K562 (cell line): ENCODE data around the gene SPINT1. TPM values are rescaled to one million over a fixed set of nuclear protein-coding genes. Genes with fewer than 3 reads are reported as not detected.

Source experiments
- ATAC-seq: fragments of 200-7000 bp; cut with Tn5 transposase; 3 replicates; pipeline ENCODE4 v1.9.1; 2020; ENCODE audit warnings: moderate library complexity
- BruUV-seq: library from RNA; stranded (reverse); fragments of 400-500 nt; replicated peaks from 2 replicates; lab custom pipeline; 2021; lab: Mats Ljungman, UMichigan
- CTCF ChIA-PET: fragments of 300-600 bp; formaldehyde crosslinking; extraction: SDS; loops from one replicate; lab custom pipeline; 2021; ENCODE audit warnings: low intra/inter-chr PET ratio; lab: Yijun Ruan, JAX
- POLR2A ChIA-PET: fragments of 300-600, 350-650 bp; sonication (Branson Sonifier 250); formaldehyde crosslinking; extraction: SDS; loops from one replicate; lab custom pipeline; 2021; ENCODE audit warnings: antibody characterized with exemption, inconsistent platforms; lab: Yijun Ruan, JAX
- DNase-seq, 4 experiments: peaks; one replicate each; pipeline versions ENCODE4 v3.0.0 to v3.0.0-alpha.2; 2011 to 2018; ENCODE audit warnings: low spot score in 3 of 4, mixed read lengths in 3 of 4; ENCODE audit errors: extremely low read depth in 1 of 4
- FAIRE-seq: peaks from 2 replicates; lab custom pipeline; 2011; peaks lifted over from hg19 to GRCh38; lab: Jason Lieb, UNC
- H2AFZ ChIP-seq: 2 replicates; pipeline ENCODE4 v1.6.0; 2011; ENCODE audit warnings: low read depth, low read length, control low read depth, inconsistent platforms
- H3K27ac ChIP-seq: fragments of 200-600 bp; 3 replicates; pipeline ENCODE4 v1.8.0; 2011; ENCODE audit warnings: low read depth, mild to moderate bottlenecking, control low read depth, inconsistent platforms, low read length, moderate library complexity, mixed read lengths; ENCODE audit errors: extremely low read depth
- H3K27me3 ChIP-seq, 2 experiments: fragments of 300-600 bp in 1 of 2; 2 replicates in 1 of 2; 3 replicates in 1 of 2; pipeline versions ENCODE4 v1.6.0 to v1.8.0; 2011; ENCODE audit warnings: inconsistent platforms in 2 of 2, low read length in 2 of 2, mild to moderate bottlenecking in 1 of 2, mixed read lengths in 1 of 2, moderate library complexity in 1 of 2; ENCODE audit not compliant: control insufficient read depth in 2 of 2, insufficient read depth in 2 of 2
- H3K36me3 ChIP-seq: fragments of 300-600 bp; 3 replicates; pipeline ENCODE4 v1.8.0; 2011; ENCODE audit warnings: mild to moderate bottlenecking, low read length, inconsistent platforms; ENCODE audit not compliant: control insufficient read depth, insufficient read depth
- H3K4me1 ChIP-seq, 2 experiments: fragments of 200-600 bp in 1 of 2; replicated peaks in 1 of 2; 2 replicates in 1 of 2; 3 replicates in 1 of 2; pipeline versions ENCODE4 v1.5.1 to v1.8.0; 2011; ENCODE audit warnings: inconsistent platforms in 2 of 2, low read length in 2 of 2, mild to moderate bottlenecking in 1 of 2, mixed read lengths in 1 of 2, moderate library complexity in 1 of 2; ENCODE audit not compliant: control insufficient read depth in 2 of 2, insufficient read depth in 2 of 2
- H3K4me2 ChIP-seq: 2 replicates; pipeline ENCODE4 v1.6.1; 2011; ENCODE audit warnings: low read length, control low read depth, inconsistent platforms, mixed read lengths; ENCODE audit not compliant: insufficient read depth
- H3K4me3 ChIP-seq: fragments of 200-600 bp; sonication (generic), shearing (Covaris generic); 2 replicates; pipeline ENCODE4 v1.5.1; 2016; ENCODE audit warnings: control low read depth, inconsistent platforms
- H3K79me2 ChIP-seq: fragments of 200-600 bp; 3 replicates; pipeline ENCODE4 v1.8.0; 2011; ENCODE audit warnings: low read length, inconsistent platforms; ENCODE audit not compliant: control insufficient read depth, insufficient read depth
- H3K9ac ChIP-seq, 2 experiments: 2 replicates each; pipeline versions ENCODE4 v1.6.0 to v1.6.1; 2011; ENCODE audit warnings: low read depth in 2 of 2, low read length in 2 of 2, control low read depth in 1 of 2, inconsistent platforms in 1 of 2, mild to moderate bottlenecking in 1 of 2, mixed read lengths in 1 of 2; ENCODE audit not compliant: insufficient read depth in 1 of 2
- H3K9me1 ChIP-seq: one replicate; pipeline ENCODE4 v1.6.0; 2011; ENCODE audit warnings: inconsistent platforms, mild to moderate bottlenecking, low read length, moderate library complexity; ENCODE audit not compliant: control insufficient read depth, insufficient read depth
- H3K9me3 ChIP-seq: replicated peaks from 2 replicates; pipeline ENCODE4 v1.5.1; 2011; ENCODE audit warnings: low read depth, low read length, inconsistent platforms; ENCODE audit not compliant: control insufficient read depth, insufficient read depth
- H4K20me1 ChIP-seq: replicated peaks from 2 replicates; pipeline ENCODE4 v1.6.1; 2011; ENCODE audit warnings: low read length, inconsistent platforms, mixed read lengths; ENCODE audit not compliant: control insufficient read depth, insufficient read depth
- CBX1 ChIP-seq: sonication (generic); IDR thresholded peaks from 2 replicates; pipeline ENCODE4 v1.6.1; 2016; ENCODE audit warnings: antibody characterized with exemption, low read depth, mild to moderate bottlenecking
- CBX2 ChIP-seq: fragments of 200-600 bp; sonication (generic); IDR thresholded peaks from one replicate; pipeline ENCODE4 v1.6.1; 2012; ENCODE audit warnings: mild to moderate bottlenecking, low read length, inconsistent platforms; ENCODE audit not compliant: insufficient read depth, poor library complexity, severe bottlenecking
- GATAD2A ChIP-seq: fragments of 450-650 bp; IDR thresholded peaks from 2 replicates; pipeline ENCODE4 v1.6.1; 2017
- NCOA6 ChIP-seq: fragments of 450-650 bp; IDR thresholded peaks from 2 replicates; pipeline ENCODE4 v1.6.1; 2017; ENCODE audit warnings: mild to moderate bottlenecking
- RB1 ChIP-seq: fragments of 450-650 bp; IDR thresholded peaks from 2 replicates; pipeline ENCODE4 v1.6.1; 2017; ENCODE audit warnings: low read depth, mild to moderate bottlenecking
- TCF3 ChIP-seq: sonication (generic); formaldehyde crosslinking; IDR thresholded peaks from 2 replicates; pipeline ENCODE4 v1.4.0; 2020; ENCODE audit warnings: mild to moderate bottlenecking, missing genetic modification reagents
- TCF7L2 ChIP-seq: fragments of 150-350 bp; IDR thresholded peaks from 2 replicates; pipeline ENCODE4 v1.6.1; 2016; ENCODE audit warnings: low read depth, mild to moderate bottlenecking, low read length, moderate library complexity
- YY1 ChIP-seq, 3 experiments: IDR thresholded peaks; 2 replicates each; pipeline ENCODE4 v1.6.1; 2011; ENCODE audit warnings: low read length in 2 of 3, mild to moderate bottlenecking in 2 of 3, moderate library complexity in 2 of 3, borderline replicate concordance in 1 of 3, control low read depth in 1 of 3, low read depth in 1 of 3; ENCODE audit not compliant: insufficient read depth in 3 of 3, insufficient replicate concordance in 2 of 3, control insufficient read depth in 1 of 3, insufficient read length in 1 of 3; ENCODE audit errors: extremely low read depth in 1 of 3
- ZNF282 ChIP-seq: sonication (generic); formaldehyde crosslinking; IDR thresholded peaks from 2 replicates; pipeline ENCODE4 v1.8.1; 2023; ENCODE audit warnings: missing genetic modification reagents
- ZNF780A ChIP-seq: fragments of 250-450 bp; sonication (Bioruptor Pico); IDR thresholded peaks from 2 replicates; pipeline ENCODE4 v1.5.0; 2021; ENCODE audit warnings: mild to moderate bottlenecking
- ZNF79 ChIP-seq: fragments of 250-450 bp; sonication (Bioruptor Pico); IDR thresholded peaks from 2 replicates; pipeline ENCODE4 v1.4.0; 2020; ENCODE audit warnings: low read depth, mild to moderate bottlenecking, moderate library complexity
- WGBS: fragments of 100-300 bp; shearing (Covaris generic); methylation state at CpG from one replicate; pipeline ENCODE4 v1.1.6; 2016; ENCODE audit warnings: low coverage, mixed read lengths; ENCODE audit not compliant: insufficient coverage; ENCODE audit errors: missing lambda C conversion rate; 5-methylcytosine and 5-hydroxymethylcytosine counted together
- in situ Hi-C: fragments of 300-500 bp; cut with MboI; formaldehyde crosslinking; loops from 4 replicates; pipeline ENCODE4 v1.15.0; 2018; ENCODE audit warnings: inconsistent platforms, mixed read lengths
- intact Hi-C: fragments of 100-400 bp; cut with micrococcal nuclease; formaldehyde crosslinking; loops from 2 replicates; pipeline ENCODE4 v1.14.2; 2022
- polyA plus RNA-seq, 8 experiments: library from polyadenylated mRNA; depleted of rRNA in 4 of 8; stranded (reverse) in 5 of 8; unstranded in 3 of 8; fragments of >200 nt; fragmentation: Nextera tagmentation in 2 of 8; fragmentation: Illumina TruSeq in 1 of 8; extraction: Ambion mirVana in 2 of 8; extraction: Trizol in 1 of 8; gene quantifications; 2 replicates each; pipeline versions ENCODE4 v1.2.1 to v1.2.3, GENCODE V29; 2011 to 2014; ENCODE audit warnings: inconsistent platforms in 1 of 8, missing spikeins in 1 of 8
- total RNA-seq, 7 experiments: library from RNA; depleted of rRNA in 6 of 7; stranded (reverse); fragments of >200 nt in 6 of 7; fragmentation: Illumina TruSeq in 2 of 7; extraction: Trizol in 2 of 7; gene quantifications; 2 replicates each; pipeline versions ENCODE4 v1.2.1 to v1.2.3, GENCODE V29; 2011 to 2021; ENCODE audit warnings: low replicate concordance in 1 of 7
- TF ChIP-seq, protein P1 (sequence below), 3 experiments: fragments of 200-800 bp in 1 of 3; sonication (Bioruptor generic) in 1 of 3; sonication (generic) in 1 of 3; formaldehyde crosslinking in 1 of 3; IDR thresholded peaks; 2 replicates each; pipeline versions ENCODE4 v1.6.1 to v1.8.0; 2016 to 2022; ENCODE audit warnings: mild to moderate bottlenecking in 2 of 3, missing compliant biosample characterization in 2 of 3, missing genetic modification characterization in 2 of 3, missing genetic modification reagents in 1 of 3
- TF ChIP-seq, protein P2 (sequence below): fragments of 250-450 bp; sonication (Bioruptor Pico); IDR thresholded peaks from 2 replicates; pipeline ENCODE4 v1.4.0; 2020

The SPINT1 gene
- total and polyA plus RNA-seq, 9 of the 15 experiments (the other 6 are each of a cell fraction or from before 2014, with no cell fraction given): 0.78 to 4.5 (median 1.5) TPM

DNA sequence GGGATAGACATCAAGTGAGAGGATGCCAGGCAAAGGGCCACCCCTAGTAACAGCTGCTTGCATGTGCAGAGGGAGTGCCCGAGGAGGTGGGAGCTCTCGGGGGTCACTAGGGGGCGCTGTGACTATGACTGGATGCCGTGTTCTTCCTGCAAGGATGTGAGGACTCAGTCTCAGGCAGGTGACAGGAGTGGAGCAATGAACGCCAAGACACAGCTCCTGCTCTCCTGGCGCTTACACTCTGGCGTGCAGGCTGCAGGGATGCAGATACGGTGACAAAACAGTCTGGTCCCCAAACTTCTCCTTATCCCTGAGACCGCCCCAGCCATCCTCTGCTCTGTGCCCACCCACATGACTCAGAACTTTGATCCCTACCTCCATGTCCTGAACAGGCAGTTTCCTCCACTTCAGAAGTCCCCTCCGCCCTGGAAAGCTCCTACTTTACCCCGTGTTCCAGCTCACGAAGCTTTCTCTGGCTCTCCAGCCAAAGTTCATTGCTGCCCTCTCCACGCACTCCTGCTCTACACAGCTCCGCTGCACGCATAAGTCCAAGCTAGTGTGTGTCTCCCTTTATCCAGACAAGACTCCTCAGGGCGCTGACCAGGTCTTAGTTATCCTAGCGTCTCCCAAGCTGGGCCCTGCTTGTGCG, 15.5 kb downstream of the SPINT1 start:
- DNase-seq: peak; percentile 82 to 90 (median 84)
- in situ Hi-C loops: loop anchor here (5.0 kb wide), 1 partner anchor 33 kb away; the partner anchor contains the start of gene VPS18
- ChIA-PET CTCF (interaction anchor here (0.5 to 6.2 kb wide), 3 partner anchors 19 to 470 kb away, joined by 3 to 75 read pairs (median 4); partner anchors contain the start of gene VPS18), POLR2A (interaction anchor here (1.0 to 8.2 kb wide), 5 partner anchors 13 to 292 kb away, joined by 3 to 72 read pairs (median 7); partner anchors contain the start of genes RHOV and VPS18)
- Histone ChIP-seq H3K4me1 (peaks cover 21 to 25% of the 10 kb centered on the region in 2 experiments; a peak in 4 of 5 replicates), H2AFZ (peak overlapping the region; percentile 95), H3K4me2 (0 out of 2 replicates have a peak overlapping the region, but pooled peaks have one; percentile 7), H3K9ac (no peak overlapping the region), H3K4me3 (no peak overlapping the region), H3K36me3 (no peaks in the 10 kb centered on the region), H3K79me2 (no peaks in the 10 kb centered on the region), H3K27me3 (no peaks in the 10 kb centered on the region; a peak in 1 of 5 replicates), H3K9me3 (no peaks in the 10 kb centered on the region), H3K27ac (no peak overlapping the region), H3K9me1 (no peaks in the 10 kb centered on the region), H4K20me1 (no peaks in the 10 kb centered on the region)
- intact Hi-C loops: loop anchor here (5.0 to 10.0 kb wide), 2 partner anchors 72 to 185 kb away; no protein-coding TSS in a partner anchor
- WGBS: 33% methylated on average over 18 of the region's 18 CpGs
- no TSS peak for BruUV-seq
- peak; percentile 87 for ATAC-seq
- FAIRE-seq: peak; percentile 89
- TF ChIP-seq NCOA6 (no peak), TCF7L2 (no peak), TCF3 (CRISPR knock-in tag) (0 out of 2 replicates have a peak, but pooled peaks have one; percentile 9), YY1 (IDR thresholded peaks at IDR 0.05; ENCODE audit: borderline replicate concordance in 1 of 3, control insufficient read depth in 1 of 3, extremely low read depth in 1 of 3, insufficient read depth in 3 of 3, insufficient read length in 1 of 3, insufficient replicate concordance in 2 of 3, low read depth in 1 of 3, low read length in 2 of 3) (peak in 1 of 3 experiments; percentile 36), ZNF282 (CRISPR knock-in tag) (0 out of 2 replicates have a peak, but pooled peaks have one; percentile 45), GATAD2A (0 out of 2 replicates have a peak, but pooled peaks have one; percentile 40), ZNF780A (no peak), ZNF79 (CRISPR knock-in tag) (no peak), CBX1 (no peak), RB1 (peak; percentile 71; the same call in 1 of the 2 replicates), CBX2 (no peak)
- TF ChIP-seq, protein P1, sequence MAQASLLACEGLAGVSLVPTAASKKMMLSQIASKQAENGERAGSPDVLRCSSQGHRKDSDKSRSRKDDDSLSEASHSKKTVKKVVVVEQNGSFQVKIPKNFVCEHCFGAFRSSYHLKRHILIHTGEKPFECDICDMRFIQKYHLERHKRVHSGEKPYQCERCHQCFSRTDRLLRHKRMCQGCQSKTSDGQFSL (CRISPR knock-in tag; IDR thresholded peaks at IDR 0.05): 0 out of 2 replicates have a peak, but pooled peaks have one; percentile 34
- TF ChIP-seq, protein P1 (tag; IDR thresholded peaks at IDR 0.05): no peak
- TF ChIP-seq, protein P2, sequence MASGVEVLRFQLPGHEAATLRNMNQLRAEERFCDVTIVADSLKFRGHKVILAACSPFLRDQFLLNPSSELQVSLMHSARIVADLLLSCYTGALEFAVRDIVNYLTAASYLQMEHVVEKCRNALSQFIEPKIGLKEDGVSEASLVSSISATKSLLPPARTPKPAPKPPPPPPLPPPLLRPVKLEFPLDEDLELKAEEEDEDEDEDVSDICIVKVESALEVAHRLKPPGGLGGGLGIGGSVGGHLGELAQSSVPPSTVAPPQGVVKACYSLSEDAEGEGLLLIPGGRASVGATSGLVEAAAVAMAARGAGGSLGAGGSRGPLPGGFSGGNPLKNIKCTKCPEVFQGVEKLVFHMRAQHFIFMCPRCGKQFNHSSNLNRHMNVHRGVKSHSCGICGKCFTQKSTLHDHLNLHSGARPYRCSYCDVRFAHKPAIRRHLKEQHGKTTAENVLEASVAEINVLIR (CRISPR knock-in tag): no peak
